ENCODE measurements around the gene ALPL.

The ALPL gene

GRCh38 chr1:21489146-21489545 lies 20.1 kb upstream of the ALPL start:
- TF ChIP-seq CTCF (IDR thresholded peaks at IDR 0.05; ENCODE audit: low read depth, low read length): no peak
- no peak overlapping the region for H3K4me3 ChIP-seq (ENCODE audit: low read depth, low read length)
- in situ Hi-C loops (cut with HindIII; ENCODE audit: low sequenced_read_pairs): no loop called here
- DNase-seq (ENCODE audit: low read depth, low spot score): no peak

- in situ Hi-C loops (cut with HindIII; ENCODE audit: low sequenced_read_pairs): no loop called here
- peak; percentile 53 for DNase-seq (ENCODE audit: low read depth, low spot score)
- TF ChIP-seq CTCF (IDR thresholded peaks at IDR 0.05; ENCODE audit: low read depth, low read length): peak; percentile 69
- H3K4me3 ChIP-seq (ENCODE audit: low read depth, low read length): no peak overlapping the region
Observed at GRCh38 chr1:21490774-21491487, 18.3 kb upstream of the ALPL start.

- no peak for TF ChIP-seq CTCF (IDR thresholded peaks at IDR 0.05; ENCODE audit: low read depth, low read length)
- no peak overlapping the region for H3K4me3 ChIP-seq (ENCODE audit: low read depth, low read length)
- in situ Hi-C loops (cut with HindIII; ENCODE audit: low sequenced_read_pairs): no loop called here
- DNase-seq (ENCODE audit: low read depth, low spot score): no peak
Observed at GRCh38 chr1:21491488-21492355, 17.5 kb upstream of the ALPL start.

- no peak for DNase-seq (ENCODE audit: low read depth, low spot score)
- in situ Hi-C loops (cut with HindIII; ENCODE audit: low sequenced_read_pairs): no loop called here
- TF ChIP-seq CTCF (IDR thresholded peaks at IDR 0.05; ENCODE audit: low read depth, low read length): no peak
- no peak overlapping the region for H3K4me3 ChIP-seq (ENCODE audit: low read depth, low read length)
Observed at GRCh38 chr1:21492356-21492625, 16.9 kb upstream of the ALPL start.

GRCh38 chr1:21494196-21494595 lies 15.0 kb upstream of the ALPL start:
- TF ChIP-seq CTCF (IDR thresholded peaks at IDR 0.05; ENCODE audit: low read depth, low read length): no peak
- H3K4me3 ChIP-seq (ENCODE audit: low read depth, low read length): no peak overlapping the region
- in situ Hi-C loops (cut with HindIII; ENCODE audit: low sequenced_read_pairs): no loop called here
- DNase-seq (ENCODE audit: low read depth, low spot score): no peak

- in situ Hi-C loops (cut with HindIII; ENCODE audit: low sequenced_read_pairs): no loop called here
- DNase-seq (ENCODE audit: low read depth, low spot score): no peak
- no peak for TF ChIP-seq CTCF (IDR thresholded peaks at IDR 0.05; ENCODE audit: low read depth, low read length)
- no peak overlapping the region for H3K4me3 ChIP-seq (ENCODE audit: low read depth, low read length)
Observed at GRCh38 chr1:21495225-21495820, 13.9 kb upstream of the ALPL start.
